ENCODE measurements around the gene OSBPL8. TPM values are rescaled to one million over a fixed set of nuclear protein-coding genes. Genes with fewer than 3 reads are reported as not detected.

OSBPL8 gene
- total and polyA plus RNA-seq, 2 experiments from 2014 or later: 78.0 to 124 TPM

GRCh38 chr12:76545486-76545885, 14.1 kb downstream of the OSBPL8 start:
- H4K20me1 ChIP-seq (replicated peaks; ENCODE audit: insufficient read depth): no peaks in the 10 kb centered on the region; the same call in 1 of the 2 replicates
- Mint-ChIP-seq H3K4me1 (peaks cover 74% of the 10 kb centered on the region), H3K36me3 (ENCODE audit: low read depth) (no peaks in the 10 kb centered on the region)

DNA sequence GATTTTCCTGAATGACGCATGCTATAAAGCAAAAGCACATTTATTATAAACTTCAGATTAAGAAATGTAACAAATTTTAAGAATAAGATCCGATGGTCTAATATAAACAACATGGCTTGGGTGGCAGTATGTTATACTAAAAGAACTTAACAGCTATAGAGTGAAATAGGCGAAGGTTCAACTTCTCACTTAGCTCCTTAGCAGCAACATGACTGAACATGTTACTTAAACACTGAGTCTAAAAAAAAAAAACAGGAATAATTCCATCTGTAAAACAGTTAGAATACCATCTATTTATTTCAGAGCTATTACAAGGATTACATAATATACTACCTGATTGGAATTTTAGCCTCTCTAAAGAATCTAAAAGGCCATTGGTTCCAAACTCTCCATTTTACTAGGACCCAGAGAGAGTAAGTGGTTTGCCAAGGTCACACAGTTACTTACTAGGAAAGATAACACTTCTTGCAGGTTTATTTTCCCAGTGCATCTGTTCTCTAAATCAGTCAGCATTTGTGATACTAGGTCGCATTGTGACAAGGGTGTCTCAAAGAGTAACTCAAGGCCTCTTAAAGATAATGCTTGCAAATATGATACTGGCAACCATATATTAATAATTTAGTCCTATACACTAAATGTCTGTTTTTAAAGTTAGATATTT, 14.8 kb downstream of the OSBPL8 start:
- no peaks in the 10 kb centered on the region for H3K36me3 ChIP-seq (ENCODE audit: insufficient read depth)
- H3K27ac ChIP-seq (ENCODE audit: low read depth): no peak overlapping the region
- 0 out of 2 replicates have a peak overlapping the region, but pooled peaks have one; percentile 24 for H3K4me2 ChIP-seq
- H3F3A ChIP-seq (replicated peaks; ENCODE audit: low read depth): no peaks in the 10 kb centered on the region
- Mint-ChIP-seq H3K9me3 (no peaks in the 10 kb centered on the region), H3K36me3 (ENCODE audit: low read depth) (no peaks in the 10 kb centered on the region), H3K27ac (peak overlapping the region; percentile 62; the same call in 1 of the 2 replicates), H3K4me1 (peaks cover 72% of the 10 kb centered on the region), H3K27me3 (ENCODE audit: insufficient read depth, low read depth, poor library complexity) (no peaks in the 10 kb centered on the region), H3K4me3 (no peak overlapping the region)
- peaks cover 73% of the 10 kb centered on the region for H3K4me1 ChIP-seq (ENCODE audit: insufficient read depth)
- H3K27me3 ChIP-seq (ENCODE audit: insufficient read depth): no peaks in the 10 kb centered on the region
- ATAC-seq (no peak), DNase-seq (ENCODE audit: low spot score) (no peak)
- no peaks in the 10 kb centered on the region for H3K9me2 ChIP-seq (ENCODE audit: insufficient read depth)
- no peak overlapping the region for H2AFZ ChIP-seq
- H3K79me2 ChIP-seq (replicated peaks; ENCODE audit: insufficient read depth): peaks cover 97% of the 10 kb centered on the region
- H3K4me3 ChIP-seq: no peak overlapping the region
- no peaks in the 10 kb centered on the region; the same call in 1 of the 2 replicates for H4K20me1 ChIP-seq (replicated peaks; ENCODE audit: insufficient read depth)
- no peak for TF ChIP-seq ZNF114 (CRISPR knock-in tag; IDR thresholded peaks at IDR 0.05)
- no peak for TF ChIP-seq NANOG (IDR thresholded peaks at IDR 0.05; ENCODE audit: borderline replicate concordance)
- TF ChIP-seq REST (IDR thresholded peaks at IDR 0.05; ENCODE audit: unreplicated experiment): no peak
- TF ChIP-seq ZNF331 (CRISPR knock-in tag; IDR thresholded peaks at IDR 0.05; ENCODE audit: low read depth): no peak
- TF ChIP-seq JUNB (IDR thresholded peaks at IDR 0.05; ENCODE audit: unreplicated experiment): no peak
- no peak for TF ChIP-seq POLR2AphosphoS5 (IDR thresholded peaks at IDR 0.05; ENCODE audit: low read depth)
- TF ChIP-seq EZH2 (IDR thresholded peaks at IDR 0.05; ENCODE audit: low read depth, unreplicated experiment): no peak
- TF ChIP-seq EZH2phosphoT487 (IDR thresholded peaks at IDR 0.05; ENCODE audit: unreplicated experiment): no peak

More at GRCh38 chr12:76545486-76545885, 14.1 kb downstream of the OSBPL8 start:
- Histone ChIP-seq H3K4me3 (no peak overlapping the region), H3F3A (replicated peaks; ENCODE audit: low read depth) (no peaks in the 10 kb centered on the region), H3K9me2 (ENCODE audit: insufficient read depth) (no peaks in the 10 kb centered on the region), H3K27me3 (ENCODE audit: insufficient read depth) (no peaks in the 10 kb centered on the region), H2AFZ (no peak overlapping the region), H3K4me2 (peak overlapping the region; percentile 17; the same call in 1 of the 2 replicates), H3K27ac (ENCODE audit: low read depth) (no peak overlapping the region), H3K36me3 (ENCODE audit: insufficient read depth) (no peaks in the 10 kb centered on the region), H3K79me2 (replicated peaks; ENCODE audit: insufficient read depth) (peaks cover 97% of the 10 kb centered on the region), H3K4me1 (ENCODE audit: insufficient read depth) (peaks cover 66% of the 10 kb centered on the region)
- no peak for ATAC-seq
- Mint-ChIP-seq H3K27me3 (ENCODE audit: insufficient read depth, low read depth, poor library complexity) (no peaks in the 10 kb centered on the region), H3K9me3 (no peaks in the 10 kb centered on the region), H3K27ac (peak overlapping the region; percentile 48), H3K4me3 (no peak overlapping the region)
- TF ChIP-seq JUNB (IDR thresholded peaks at IDR 0.05; ENCODE audit: unreplicated experiment): no peak
- no peak for TF ChIP-seq CREB1 (CRISPR knock-in tag; IDR thresholded peaks at IDR 0.05; ENCODE audit: low read depth)
- no peak for TF ChIP-seq REST (IDR thresholded peaks at IDR 0.05; ENCODE audit: unreplicated experiment)
- no peak for TF ChIP-seq POLR2AphosphoS5 (IDR thresholded peaks at IDR 0.05; ENCODE audit: low read depth)
- no peak for TF ChIP-seq EZH2 (IDR thresholded peaks at IDR 0.05; ENCODE audit: low read depth, unreplicated experiment)
- TF ChIP-seq EZH2phosphoT487 (IDR thresholded peaks at IDR 0.05; ENCODE audit: unreplicated experiment): no peak
- DNase-seq (ENCODE audit: low spot score): no peak

All from GM23338 (cell line).